Neuron (in vitro differentiated cells): ENCODE data around the gene TMEM131L.

ENCODE experiments used
- H2AFZ ChIP-seq: one replicate; pipeline ENCODE4 v1.6.1; 2013; ENCODE audit warnings: low read depth, mild to moderate bottlenecking, inconsistent platforms, low read length, moderate library complexity
- H3K27me3 ChIP-seq: one replicate; pipeline ENCODE4 v1.6.1; 2013; ENCODE audit warnings: low read length; ENCODE audit not compliant: insufficient read depth
- H3K36me3 ChIP-seq: one replicate; pipeline ENCODE4 v1.6.1; 2013; ENCODE audit warnings: low read length; ENCODE audit not compliant: insufficient read depth
- H3K4me1 ChIP-seq: one replicate; pipeline ENCODE4 v1.6.1; 2013; ENCODE audit warnings: low read length; ENCODE audit not compliant: insufficient read depth
- H3K4me3 ChIP-seq: 2 replicates; pipeline ENCODE4 v1.5.1; 2013; ENCODE audit warnings: mild to moderate bottlenecking, low read length, moderate library complexity
- H3K9me3 ChIP-seq: one replicate; pipeline ENCODE4 v1.6.1; 2013; ENCODE audit warnings: low read length

TMEM131L gene

DNA sequence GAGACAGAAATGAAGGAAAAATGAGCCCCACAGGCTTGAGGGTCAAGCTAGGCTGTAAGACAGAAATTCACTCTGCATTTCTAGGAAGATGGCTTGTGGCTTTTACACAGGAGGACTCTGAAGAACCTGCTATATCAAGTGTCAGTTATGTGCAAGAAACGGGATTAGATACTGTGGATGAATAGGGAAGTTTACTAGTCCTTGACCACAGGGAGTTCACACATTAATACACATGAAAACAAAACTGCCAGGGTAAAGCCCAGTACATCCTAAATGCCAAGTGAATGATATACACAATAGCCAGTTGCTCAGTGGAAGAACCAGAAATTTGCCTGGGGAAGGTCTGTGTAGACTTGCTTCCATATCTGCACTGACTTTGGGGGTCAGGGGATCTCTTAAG, 53.5 kb downstream of the TMEM131L start:
- H3K9me3 ChIP-seq = peaks cover 2% of the 10 kb centered on the region
- no peak overlapping the region for H2AFZ ChIP-seq
- no peak overlapping the region for H3K4me3 ChIP-seq
- H3K4me1 ChIP-seq = peaks cover 10% of the 10 kb centered on the region
- no peaks in the 10 kb centered on the region for H3K27me3 ChIP-seq
- H3K36me3 ChIP-seq = no peaks in the 10 kb centered on the region

DNA sequence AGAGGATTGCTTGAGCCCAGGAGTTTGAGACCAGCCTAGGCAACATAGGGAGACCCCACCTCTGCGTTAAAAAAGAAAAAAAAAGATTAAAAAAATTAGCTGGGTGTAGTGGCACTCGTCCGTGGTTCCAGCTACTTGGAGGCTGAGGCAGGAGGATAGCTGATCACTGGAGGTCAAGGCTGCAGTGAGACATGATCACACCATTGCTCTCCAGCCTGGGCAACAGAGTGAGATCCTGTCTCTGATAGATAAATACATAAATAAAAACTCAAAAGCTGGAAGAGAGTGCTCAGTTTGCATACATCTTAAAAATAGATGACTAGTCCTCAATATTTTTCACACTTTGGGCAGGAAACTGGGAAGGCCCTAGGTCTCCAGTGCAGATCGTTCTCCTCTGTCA, 54.1 kb downstream of the TMEM131L start:
- H3K9me3 ChIP-seq = peaks cover 2% of the 10 kb centered on the region
- H3K27me3 ChIP-seq = no peaks in the 10 kb centered on the region
- H3K4me1 ChIP-seq = peaks cover 10% of the 10 kb centered on the region
- no peaks in the 10 kb centered on the region for H3K36me3 ChIP-seq
- no peak overlapping the region for H3K4me3 ChIP-seq
- H2AFZ ChIP-seq = no peak overlapping the region

DNA sequence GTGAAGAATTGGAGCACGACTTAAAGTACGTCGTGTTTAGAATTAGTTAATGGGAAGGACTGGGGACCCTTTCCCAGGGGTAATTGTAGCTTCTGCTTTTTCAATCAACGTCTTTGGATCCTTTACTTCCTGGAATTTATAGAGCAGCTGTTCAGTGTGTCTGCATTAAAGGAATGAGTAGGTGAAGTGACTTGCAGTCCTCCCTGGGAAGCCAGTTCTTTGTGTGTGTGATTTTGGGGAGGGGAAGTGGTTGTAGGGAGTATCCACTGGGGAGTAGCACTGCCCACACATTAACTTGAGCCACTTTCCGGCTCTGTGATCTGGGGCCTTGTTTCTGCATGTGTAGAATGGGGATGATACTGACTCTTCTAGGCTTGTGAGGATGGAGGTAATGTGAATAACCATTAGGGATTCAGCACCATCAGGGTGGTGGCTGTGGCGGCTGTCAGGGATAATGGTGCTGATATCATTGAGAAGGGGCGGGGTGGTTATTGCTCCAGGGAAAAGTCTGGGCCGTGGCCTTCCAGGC, 54.7 kb downstream of the TMEM131L start:
- H3K9me3 ChIP-seq = peaks cover 2% of the 10 kb centered on the region
- H3K36me3 ChIP-seq = no peaks in the 10 kb centered on the region
- no peaks in the 10 kb centered on the region for H3K27me3 ChIP-seq
- peaks cover 10% of the 10 kb centered on the region for H3K4me1 ChIP-seq
- no peak overlapping the region for H3K4me3 ChIP-seq
- H2AFZ ChIP-seq = no peak overlapping the region

DNA sequence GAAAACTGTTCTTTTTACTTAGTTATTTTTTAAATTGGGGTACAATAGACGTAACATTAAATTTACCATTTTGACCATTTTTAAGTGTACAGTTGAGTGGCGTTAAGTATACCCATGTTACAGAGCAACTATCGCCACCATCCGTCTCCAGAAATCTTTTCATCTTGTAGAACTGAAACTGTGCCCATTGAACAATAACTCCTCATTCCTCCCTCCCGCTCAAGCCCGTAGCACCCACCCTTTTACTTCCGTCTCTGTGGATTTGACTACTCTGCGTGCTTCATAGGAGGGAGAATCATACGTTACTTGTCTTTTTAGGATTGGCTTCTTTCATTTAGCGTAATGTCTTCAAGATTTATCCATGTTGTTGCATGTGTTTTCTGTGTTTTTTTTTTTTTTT, 55.3 kb downstream of the TMEM131L start:
- Histone ChIP-seq H3K4me3 (no peak overlapping the region), H3K4me1 (peaks cover 10% of the 10 kb centered on the region), H3K9me3 (peaks cover 2% of the 10 kb centered on the region), H3K27me3 (no peaks in the 10 kb centered on the region), H2AFZ (no peak overlapping the region), H3K36me3 (no peaks in the 10 kb centered on the region)

DNA sequence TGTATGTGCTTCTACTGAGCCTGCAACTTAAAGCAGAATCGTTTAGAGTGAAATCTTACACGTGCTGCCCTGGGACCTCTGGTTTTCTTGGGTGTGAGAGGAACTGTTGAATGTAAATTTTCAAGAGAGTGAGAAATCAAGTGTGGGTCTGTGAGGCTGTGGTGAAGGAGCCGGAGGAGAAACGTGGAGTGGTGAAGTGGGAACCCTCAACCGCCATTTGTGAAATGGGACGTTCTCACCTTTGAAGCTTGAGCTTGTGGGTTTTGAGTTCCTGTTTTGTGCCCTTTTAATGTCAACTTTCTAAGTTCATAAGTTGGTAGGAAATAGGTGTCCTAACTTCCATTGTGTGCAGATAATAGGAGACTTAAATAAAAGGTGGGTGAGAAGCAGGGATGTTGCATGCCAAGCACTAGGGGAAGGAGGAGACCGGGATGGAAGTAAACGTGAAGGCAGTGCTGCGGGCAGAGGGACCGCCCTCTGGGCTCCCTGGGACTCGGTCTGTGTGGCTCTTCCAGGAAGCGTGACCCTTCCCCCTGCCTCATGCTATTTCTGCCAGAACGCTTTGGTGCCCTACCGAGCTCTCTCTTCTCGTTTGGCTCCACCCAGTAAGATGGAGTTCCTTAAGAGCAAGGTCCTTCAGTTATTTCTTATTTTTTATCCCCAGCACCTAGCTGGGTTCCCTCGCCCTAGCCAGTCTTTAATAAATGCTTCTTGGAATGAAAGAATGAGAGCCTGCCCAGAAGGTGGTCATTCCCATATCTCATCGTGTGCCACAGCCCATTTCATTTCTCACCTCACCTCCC, 56.0 kb downstream of the TMEM131L start:
- no peaks in the 10 kb centered on the region for H3K27me3 ChIP-seq
- H3K4me1 ChIP-seq = peaks cover 10% of the 10 kb centered on the region

DNA sequence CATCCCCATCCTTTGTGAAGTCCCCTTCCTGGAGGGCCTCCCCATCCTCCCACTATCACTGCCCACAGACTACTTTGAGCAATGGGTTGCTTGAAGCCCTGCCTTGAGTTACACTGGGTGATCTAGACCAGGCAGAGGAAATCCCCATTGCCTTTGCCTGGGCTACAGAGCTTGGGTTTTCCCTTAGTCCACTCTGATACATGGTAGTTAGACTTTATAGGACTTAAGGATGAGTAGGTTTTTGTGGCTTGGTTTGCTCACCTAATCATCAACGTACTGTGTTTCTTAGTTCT, 56.6 kb downstream of the TMEM131L start:
- Histone ChIP-seq H3K36me3 (no peaks in the 10 kb centered on the region), H2AFZ (no peak overlapping the region), H3K4me3 (no peak overlapping the region)

More for the DNA sequence above, 56.0 kb downstream of the TMEM131L start:
- Histone ChIP-seq H3K9me3 (peaks cover 2% of the 10 kb centered on the region), H3K4me3 (no peak overlapping the region), H2AFZ (no peak overlapping the region), H3K36me3 (no peaks in the 10 kb centered on the region)

DNA sequence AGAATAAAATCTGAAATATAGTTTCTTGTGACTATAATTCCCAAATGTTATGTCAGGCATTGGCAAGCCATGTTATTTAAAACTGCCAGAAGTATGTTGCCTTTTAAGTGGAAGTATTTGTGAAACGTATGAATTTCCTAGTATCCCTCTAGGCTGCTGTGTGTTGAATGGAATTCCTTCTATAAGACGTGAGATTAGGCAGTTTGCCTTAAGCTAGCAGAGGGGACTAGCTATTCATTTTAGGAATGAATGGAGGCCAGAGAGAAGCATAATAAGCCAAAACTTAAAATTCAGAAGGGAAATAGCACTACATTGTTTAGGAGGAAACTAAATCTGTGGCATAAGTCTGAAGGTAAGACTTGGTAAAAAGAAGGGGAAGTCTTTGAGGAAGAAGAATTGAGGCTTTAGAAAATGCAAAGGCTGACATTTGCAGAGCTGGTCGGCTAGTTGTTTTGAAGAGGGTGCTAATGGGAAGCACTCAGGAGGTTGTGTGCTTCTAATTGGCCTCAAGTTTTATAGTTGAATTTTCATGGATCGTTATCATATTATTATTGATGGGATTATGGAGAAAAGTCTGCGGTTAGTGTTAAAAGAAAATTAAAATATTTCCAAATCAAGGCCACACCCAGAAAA, 57.1 kb downstream of the TMEM131L start:
- peaks cover 10% of the 10 kb centered on the region for H3K4me1 ChIP-seq
- no peaks in the 10 kb centered on the region for H3K36me3 ChIP-seq
- H3K9me3 ChIP-seq = peaks cover 2% of the 10 kb centered on the region
- no peaks in the 10 kb centered on the region for H3K27me3 ChIP-seq
- H2AFZ ChIP-seq = no peak overlapping the region
- no peak overlapping the region for H3K4me3 ChIP-seq

More for the DNA sequence above, 56.6 kb downstream of the TMEM131L start:
- Histone ChIP-seq H3K9me3 (peaks cover 2% of the 10 kb centered on the region), H3K4me1 (peaks cover 10% of the 10 kb centered on the region), H3K27me3 (no peaks in the 10 kb centered on the region)

DNA sequence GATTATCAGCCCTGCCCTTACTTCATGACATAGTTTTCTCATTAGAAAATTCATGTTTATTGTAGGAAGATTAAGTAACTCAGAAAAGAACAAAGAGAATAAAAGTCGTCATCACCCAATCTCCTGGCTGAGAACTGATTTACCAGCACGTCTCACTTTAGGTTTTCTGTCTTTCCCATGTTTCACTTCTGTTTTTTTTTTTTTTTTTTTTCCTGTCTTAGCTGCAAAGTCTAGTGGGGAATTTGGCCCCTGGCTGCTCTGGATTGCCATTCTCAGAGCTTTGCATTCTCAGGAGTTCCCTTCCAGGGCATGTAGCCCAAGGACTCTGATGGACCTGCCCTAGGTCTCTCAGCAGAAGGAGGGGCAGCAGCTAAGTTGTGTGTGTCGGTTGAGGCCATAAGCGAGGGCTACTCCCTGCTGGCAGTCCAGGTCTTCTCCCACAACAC, 57.8 kb downstream of the TMEM131L start:
- Histone ChIP-seq H3K4me3 (no peak overlapping the region), H3K4me1 (peaks cover 10% of the 10 kb centered on the region), H3K9me3 (peaks cover 2% of the 10 kb centered on the region), H2AFZ (no peak overlapping the region), H3K36me3 (no peaks in the 10 kb centered on the region), H3K27me3 (no peaks in the 10 kb centered on the region)

DNA sequence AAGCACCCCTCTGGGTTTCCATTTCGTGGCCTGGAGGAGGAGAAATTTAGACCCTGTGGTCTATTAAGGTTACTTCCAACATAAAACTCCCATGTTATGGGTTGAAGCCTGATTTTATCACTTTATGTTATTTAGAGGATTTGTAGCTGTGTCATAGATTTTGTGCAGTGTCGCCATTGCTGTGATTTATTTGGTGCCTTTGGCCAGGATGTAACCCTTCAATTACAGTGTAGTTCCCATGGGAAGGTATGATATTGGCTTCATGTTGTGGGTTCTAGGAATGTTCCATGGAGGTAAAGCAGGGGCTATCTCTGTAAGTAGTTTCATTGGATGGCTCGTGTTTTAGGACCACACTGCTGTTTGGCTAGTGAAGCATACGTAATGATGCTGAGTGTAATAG, 58.5 kb downstream of the TMEM131L start:
- Histone ChIP-seq H2AFZ (no peak overlapping the region), H3K36me3 (no peaks in the 10 kb centered on the region)

DNA sequence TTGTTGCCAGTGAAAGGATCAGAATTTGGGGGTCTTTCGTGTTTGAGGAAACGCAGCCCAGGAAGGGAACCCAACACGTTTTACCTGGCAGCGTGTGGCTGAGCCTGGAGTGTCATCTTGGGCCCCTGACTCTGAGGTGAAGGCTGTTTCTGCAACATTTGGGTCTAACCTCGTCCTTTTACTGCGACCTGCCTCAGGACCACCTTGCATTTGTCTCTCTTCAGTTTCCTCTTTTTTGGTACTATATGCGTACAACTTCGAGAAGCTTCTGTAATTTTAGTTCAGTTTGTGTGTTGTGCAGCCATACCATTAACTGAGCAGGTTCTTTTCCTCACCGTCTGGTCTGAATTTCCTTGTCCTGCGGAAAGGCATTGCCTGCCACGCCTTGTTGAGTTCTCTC, 61.5 kb downstream of the TMEM131L start:
- H3K4me1 ChIP-seq = peaks cover 18% of the 10 kb centered on the region
- no peak overlapping the region for H2AFZ ChIP-seq
- no peaks in the 10 kb centered on the region for H3K9me3 ChIP-seq
- no peaks in the 10 kb centered on the region for H3K36me3 ChIP-seq
- no peak overlapping the region for H3K4me3 ChIP-seq
- H3K27me3 ChIP-seq = no peaks in the 10 kb centered on the region

More for the DNA sequence above, 58.5 kb downstream of the TMEM131L start:
- Histone ChIP-seq H3K9me3 (peaks cover 2% of the 10 kb centered on the region), H3K27me3 (no peaks in the 10 kb centered on the region), H3K4me3 (no peak overlapping the region), H3K4me1 (peaks cover 10% of the 10 kb centered on the region)

DNA sequence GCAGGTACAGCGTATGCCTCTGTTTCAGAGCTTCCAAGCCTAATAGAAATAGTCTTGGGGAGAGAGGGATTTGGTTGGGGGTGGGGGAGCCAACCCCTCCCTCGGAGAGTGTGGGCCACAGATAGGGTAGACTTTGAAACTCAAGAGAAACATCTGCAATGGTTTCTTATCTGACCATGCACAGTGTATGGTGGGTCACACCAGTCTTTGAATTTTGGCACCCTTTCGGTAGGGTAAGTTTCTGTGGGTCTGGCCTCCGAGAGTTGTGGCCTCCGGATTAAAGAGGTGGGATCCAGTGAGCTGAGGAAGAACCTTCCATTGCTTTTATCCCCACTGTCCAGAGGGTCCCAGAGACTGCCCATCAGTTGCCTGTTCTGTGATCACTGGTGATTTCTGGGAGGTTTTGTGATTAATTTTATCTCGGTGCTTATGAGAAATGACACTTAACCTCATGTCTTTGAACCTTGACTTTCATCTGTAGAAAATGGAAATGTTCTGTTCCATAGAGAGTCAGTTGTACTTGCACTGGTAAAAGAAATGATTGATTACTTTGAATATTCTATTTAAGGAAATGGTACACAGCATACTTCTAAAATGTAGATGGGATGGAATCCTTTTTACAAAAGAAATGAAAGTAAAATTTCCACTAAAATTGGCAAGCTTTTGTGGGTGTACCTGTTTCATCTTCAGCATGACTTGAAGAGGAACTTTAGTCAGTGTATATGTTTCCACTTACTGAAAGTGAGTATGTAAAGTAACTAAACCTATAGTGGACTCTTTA, 62.7 kb downstream of the TMEM131L start:
- Histone ChIP-seq H3K4me3 (no peak overlapping the region), H2AFZ (no peak overlapping the region), H3K9me3 (no peaks in the 10 kb centered on the region), H3K36me3 (no peaks in the 10 kb centered on the region), H3K27me3 (no peaks in the 10 kb centered on the region), H3K4me1 (peaks cover 11% of the 10 kb centered on the region)

DNA sequence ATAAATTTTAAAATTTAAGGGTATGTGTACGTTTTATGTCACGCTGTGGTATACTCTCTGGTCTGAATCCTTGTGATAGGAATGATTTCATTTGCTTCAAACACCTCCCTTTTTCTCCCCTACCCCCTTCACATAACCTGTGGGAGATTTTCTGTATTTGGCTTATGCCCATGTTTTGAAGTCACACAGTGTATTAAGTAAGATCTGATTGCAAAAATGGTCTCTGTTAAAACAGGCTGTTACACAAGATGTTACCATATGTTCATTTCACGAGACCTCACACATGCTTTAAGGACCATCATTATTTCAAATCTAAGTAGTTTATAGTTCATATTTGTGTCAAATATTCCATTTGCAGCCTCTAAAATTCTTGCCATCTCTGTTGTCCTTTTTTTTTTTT, 63.5 kb downstream of the TMEM131L start:
- no peaks in the 10 kb centered on the region for H3K36me3 ChIP-seq
- peaks cover 8% of the 10 kb centered on the region for H3K4me1 ChIP-seq
- no peaks in the 10 kb centered on the region for H3K9me3 ChIP-seq
- H3K4me3 ChIP-seq = no peak overlapping the region
- H2AFZ ChIP-seq = no peak overlapping the region
- H3K27me3 ChIP-seq = no peaks in the 10 kb centered on the region
